PC-3 (cell line): ENCODE results near the gene PIAS1.

ENCODE experiments used
- CTCF ChIP-seq: fragments of 300-600 bp; sonication (generic); conservative IDR thresholded peaks from 2 replicates; pipeline ENCODE4 v1.5.1; 2017; ENCODE audit warnings: antibody characterized with exemption, low read depth, mild to moderate bottlenecking, low read length
- EZH2 ChIP-seq: fragments of 300-600 bp; sonication (generic); IDR thresholded peaks from one replicate; pipeline ENCODE4 v1.6.1; 2017; ENCODE audit warnings: antibody characterized with exemption, mild to moderate bottlenecking, low read length; ENCODE audit not compliant: unreplicated experiment
- EZH2phosphoT487 ChIP-seq: fragments of 300-600 bp; sonication (generic); IDR thresholded peaks from 2 replicates; pipeline ENCODE4 v1.6.1; 2018; ENCODE audit warnings: mild to moderate bottlenecking, antibody characterized with exemption, low read length, borderline replicate concordance

GRCh38 chr15:68063606-68064005 is 9.5 kb downstream of the PIAS1 start:
- TF ChIP-seq EZH2: no peak
- TF ChIP-seq CTCF: no peak
- no peak for TF ChIP-seq EZH2phosphoT487
